MM.1S (cell line): ENCODE data around the gene STYK1.

ENCODE experiments used
- DNase-seq: peaks from one replicate; pipeline ENCODE4 v3.0.0-alpha.2; 2015
- H2AFZ ChIP-seq: fragments of 300-600 bp; sonication (generic); 2 replicates; pipeline ENCODE4 v1.6.0; 2016; ENCODE audit warnings: antibody characterized with exemption, low read length
- H3F3A ChIP-seq: fragments of 300-600 bp; sonication (generic); 2 replicates; pipeline ENCODE4 v1.6.1; 2016; ENCODE audit warnings: mild to moderate bottlenecking, antibody characterized with exemption, low read length, moderate library complexity, mixed read lengths; ENCODE audit not compliant: insufficient read depth
- H3K27ac ChIP-seq: fragments of 300-600 bp; sonication (generic); 2 replicates; pipeline ENCODE4 v1.5.1; 2016; ENCODE audit warnings: mild to moderate bottlenecking, low read length
- H3K27me3 ChIP-seq: fragments of 300-600 bp; sonication (generic); replicated peaks from 2 replicates; pipeline ENCODE4 v1.6.0; 2016; ENCODE audit warnings: low read length; ENCODE audit not compliant: insufficient read depth
- H3K36me3 ChIP-seq: fragments of 300-600 bp; sonication (generic); replicated peaks from 2 replicates; pipeline ENCODE4 v1.6.1; 2016; ENCODE audit warnings: mild to moderate bottlenecking, low read length, mixed read lengths; ENCODE audit not compliant: insufficient read depth
- H3K4me1 ChIP-seq: fragments of 300-600 bp; sonication (generic); 2 replicates; pipeline ENCODE4 v1.6.1; 2016; ENCODE audit warnings: low read length, mixed read lengths
- H3K4me2 ChIP-seq: fragments of 300-600 bp; sonication (generic); 2 replicates; pipeline ENCODE4 v1.6.0; 2016; ENCODE audit warnings: low read depth, low read length
- H3K4me3 ChIP-seq: fragments of 300-600 bp; sonication (generic); 2 replicates; pipeline ENCODE4 v1.5.1; 2016; ENCODE audit warnings: low read length, mixed read lengths
- H3K79me2 ChIP-seq: fragments of 300-600 bp; sonication (generic); 2 replicates; pipeline ENCODE4 v1.6.1; 2016; ENCODE audit warnings: mixed run types, low read length, mixed read lengths
- H3K9ac ChIP-seq: fragments of 300-600 bp; sonication (generic); 2 replicates; pipeline ENCODE4 v1.6.1; 2016; ENCODE audit warnings: low read length, mixed read lengths
- H3K9me2 ChIP-seq: fragments of 300-600 bp; sonication (generic); replicated peaks from 2 replicates; pipeline ENCODE4 v1.6.1; 2016; ENCODE audit warnings: mild to moderate bottlenecking, low read length, mixed read lengths; ENCODE audit not compliant: insufficient read depth
- H3K9me3 ChIP-seq: fragments of 300-600 bp; sonication (generic); replicated peaks from 2 replicates; pipeline ENCODE4 v1.6.1; 2016; ENCODE audit warnings: mild to moderate bottlenecking, low read length, mixed read lengths; ENCODE audit not compliant: insufficient read depth
- H4K20me1 ChIP-seq: fragments of 300-600 bp; sonication (generic); 2 replicates; pipeline ENCODE4 v1.6.1; 2016; ENCODE audit warnings: mild to moderate bottlenecking, low read length, moderate library complexity, mixed read lengths; ENCODE audit not compliant: insufficient read depth
- CTCF ChIP-seq: fragments of 300-600 bp; sonication (generic); IDR thresholded peaks from 2 replicates; pipeline ENCODE4 v1.5.1; 2016; ENCODE audit warnings: antibody characterized with exemption, low read length, mixed read lengths
- EZH2 ChIP-seq: fragments of 300-600 bp; sonication (generic); optimal IDR thresholded peaks from 2 replicates; pipeline ENCODE3; 2017; ENCODE audit warnings: low read depth, mild to moderate bottlenecking, antibody characterized with exemption, low read length, mixed read lengths
- EZH2phosphoT487 ChIP-seq: fragments of 300-600 bp; sonication (generic); IDR thresholded peaks from 2 replicates; pipeline ENCODE4 v1.6.1; 2018; ENCODE audit warnings: antibody characterized with exemption, low read length

Gene STYK1

GRCh38 chr12:10718279-10718821, 44.5 kb upstream of the STYK1 start:
- peaks cover 6% of the 10 kb centered on the region; the same call in 1 of the 2 replicates for H3K36me3 ChIP-seq
- H3K4me3 ChIP-seq = no peak overlapping the region
- no peak for DNase-seq
- peaks cover 69% of the 10 kb centered on the region for H3K79me2 ChIP-seq
- H4K20me1 ChIP-seq = 0 out of 2 replicates have a peak, but pooled peaks cover 5% of the 10 kb centered on the region
- H3F3A ChIP-seq = no peaks in the 10 kb centered on the region
- no peak overlapping the region for H3K4me2 ChIP-seq
- H3K4me1 ChIP-seq = peaks cover 16% of the 10 kb centered on the region
- H3K9me2 ChIP-seq = no peaks in the 10 kb centered on the region
- no peak overlapping the region for H2AFZ ChIP-seq
- H3K27me3 ChIP-seq = no peaks in the 10 kb centered on the region
- H3K9me3 ChIP-seq = no peaks in the 10 kb centered on the region
- H3K9ac ChIP-seq = no peak overlapping the region
- H3K27ac ChIP-seq = no peak overlapping the region
- no peak for TF ChIP-seq CTCF
- TF ChIP-seq EZH2phosphoT487 = no peak
- no peak for TF ChIP-seq EZH2

- no peaks in the 10 kb centered on the region for H3F3A ChIP-seq
- H3K27ac ChIP-seq = no peak overlapping the region
- H3K9ac ChIP-seq = no peak overlapping the region
- no peak overlapping the region for H3K4me2 ChIP-seq
- no peaks in the 10 kb centered on the region for H3K27me3 ChIP-seq
- TF ChIP-seq CTCF (no peak), EZH2 (no peak), EZH2phosphoT487 (no peak)
- no peaks in the 10 kb centered on the region for H3K9me2 ChIP-seq
- H3K4me1 ChIP-seq = peaks cover 16% of the 10 kb centered on the region
- H3K79me2 ChIP-seq = peaks cover 67% of the 10 kb centered on the region
- no peak overlapping the region for H2AFZ ChIP-seq
- 0 out of 2 replicates have a peak, but pooled peaks cover 5% of the 10 kb centered on the region for H4K20me1 ChIP-seq
- no peak for DNase-seq
- no peaks in the 10 kb centered on the region for H3K9me3 ChIP-seq
- H3K4me3 ChIP-seq = no peak overlapping the region
- H3K36me3 ChIP-seq = peaks cover 9% of the 10 kb centered on the region
Observed at GRCh38 chr12:10717410-10717809, 43.6 kb upstream of the STYK1 start.

DNA sequence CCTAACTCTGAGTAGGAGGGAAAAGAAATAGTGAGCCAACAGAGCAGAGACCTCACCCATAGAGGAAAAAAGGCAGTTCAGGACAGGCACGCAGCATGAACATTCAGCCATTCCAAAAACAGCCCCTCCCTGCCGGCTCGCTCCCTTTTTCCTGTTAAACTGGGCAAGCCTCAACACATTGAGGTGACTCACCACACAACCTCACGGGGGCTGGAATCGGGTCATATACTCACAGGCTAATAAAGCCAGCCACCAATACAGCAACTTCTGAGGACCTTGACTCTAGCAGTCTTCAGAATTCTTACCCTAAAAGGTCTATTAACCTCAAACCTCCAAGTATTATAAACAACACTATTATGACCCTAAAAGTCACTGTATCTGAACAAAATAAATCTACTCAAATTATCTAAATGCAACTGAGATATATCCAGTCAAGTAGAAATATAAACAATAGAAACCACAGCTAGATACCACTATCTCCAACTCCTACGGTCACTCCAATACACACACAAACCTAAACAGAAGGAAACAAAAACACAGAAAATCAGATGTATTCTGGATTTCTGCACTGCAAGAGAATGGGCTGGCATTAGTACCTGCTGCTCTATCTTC, 43.0 kb upstream of the STYK1 start:
- Histone ChIP-seq H3K27ac (no peak overlapping the region), H4K20me1 (0 out of 2 replicates have a peak, but pooled peaks cover 5% of the 10 kb centered on the region), H3K4me3 (no peak overlapping the region), H3K36me3 (peaks cover 10% of the 10 kb centered on the region), H3F3A (no peaks in the 10 kb centered on the region), H3K9me2 (no peaks in the 10 kb centered on the region), H3K27me3 (no peaks in the 10 kb centered on the region), H3K4me2 (no peak overlapping the region), H3K79me2 (peaks cover 62% of the 10 kb centered on the region), H3K4me1 (peaks cover 16% of the 10 kb centered on the region), H3K9ac (no peak overlapping the region), H2AFZ (no peak overlapping the region), H3K9me3 (no peaks in the 10 kb centered on the region)
- no peak for DNase-seq
- TF ChIP-seq EZH2phosphoT487 = no peak

DNA sequence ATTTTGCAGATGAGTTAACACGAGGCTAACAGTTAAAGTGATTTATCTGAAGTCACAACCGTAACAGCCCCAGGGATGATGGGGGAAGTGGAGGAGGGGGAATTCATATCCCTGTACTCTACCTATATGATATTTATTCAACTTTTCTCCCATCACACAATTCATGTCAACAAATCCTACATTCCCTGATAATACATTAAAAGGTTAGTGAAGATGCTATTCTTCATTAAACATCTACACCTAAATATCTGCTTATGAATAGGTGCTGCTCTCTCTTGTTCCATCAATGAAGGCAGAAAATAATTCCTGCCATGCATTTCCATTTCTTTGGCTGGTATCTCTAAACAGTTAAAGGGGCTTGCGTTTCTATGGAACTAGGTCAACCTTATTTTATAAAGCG, 42.4 kb upstream of the STYK1 start:
- TF ChIP-seq EZH2 (no peak), CTCF (no peak), EZH2phosphoT487 (no peak)
- DNase-seq = no peak
- peaks cover 10% of the 10 kb centered on the region for H3K36me3 ChIP-seq
- H3K4me1 ChIP-seq = peaks cover 16% of the 10 kb centered on the region
- no peaks in the 10 kb centered on the region for H3K9me2 ChIP-seq
- no peaks in the 10 kb centered on the region for H3F3A ChIP-seq
- no peak overlapping the region for H3K27ac ChIP-seq
- H3K79me2 ChIP-seq = peaks cover 60% of the 10 kb centered on the region
- no peak overlapping the region for H3K4me3 ChIP-seq
- no peak overlapping the region for H3K4me2 ChIP-seq
- H4K20me1 ChIP-seq = 0 out of 2 replicates have a peak, but pooled peaks cover 5% of the 10 kb centered on the region
- H2AFZ ChIP-seq = no peak overlapping the region
- H3K9ac ChIP-seq = no peak overlapping the region
- no peaks in the 10 kb centered on the region for H3K9me3 ChIP-seq
- no peaks in the 10 kb centered on the region for H3K27me3 ChIP-seq
